Breast epithelium (tissue), 3 donors: ENCODE measurements around the gene ICAM2.

Source experiments
- POLR2AphosphoS5 ChIP-seq, 3 donors: sonication (generic); formaldehyde crosslinking; IDR thresholded peaks; one replicate each; pipeline ENCODE4 v1.6.1; 2017; ENCODE audit warnings: antibody characterized with exemption in 3 of 3
- TF ChIP-seq, protein P1 (sequence below), 3 donors: fragments of 450-650 bp; IDR thresholded peaks; one replicate each; pipeline ENCODE4 v1.5.1; 2016 to 2017; ENCODE audit warnings: antibody characterized with exemption in 3 of 3, mild to moderate bottlenecking in 3 of 3, moderate library complexity in 3 of 3

DNA sequence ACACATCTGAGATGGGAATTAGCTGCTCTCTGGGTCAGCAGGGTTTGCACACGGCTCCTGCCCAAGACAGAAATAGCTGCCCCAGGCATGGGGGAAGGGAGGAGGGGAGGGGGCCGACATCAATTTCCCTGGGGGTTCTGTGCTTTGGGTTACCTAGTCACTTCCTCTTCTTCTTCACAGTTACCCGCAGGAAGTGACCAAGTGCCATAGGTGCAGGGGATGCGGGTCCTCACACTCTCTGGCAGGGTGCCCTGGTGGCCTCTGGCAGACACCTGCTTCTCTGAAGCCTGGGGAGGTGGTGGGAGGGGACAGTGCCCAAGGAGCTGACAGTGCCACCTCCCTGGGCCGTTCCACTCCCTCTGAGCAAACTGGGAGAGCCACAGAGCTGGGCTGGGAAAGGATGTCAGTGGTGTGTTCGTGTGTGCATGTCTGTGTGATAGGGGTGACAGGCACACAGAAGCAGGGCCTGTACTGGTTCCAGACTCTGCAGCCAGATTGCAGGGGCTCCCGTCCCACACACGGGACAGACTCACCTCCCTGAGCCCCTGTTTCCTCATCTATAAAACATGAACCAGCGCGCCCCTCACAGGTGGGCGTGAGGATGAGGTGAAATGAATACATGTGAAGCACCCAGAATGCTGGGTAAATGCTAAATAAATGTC, 65.9 kb downstream of the ICAM2 start:
- TF ChIP-seq, protein P1, sequence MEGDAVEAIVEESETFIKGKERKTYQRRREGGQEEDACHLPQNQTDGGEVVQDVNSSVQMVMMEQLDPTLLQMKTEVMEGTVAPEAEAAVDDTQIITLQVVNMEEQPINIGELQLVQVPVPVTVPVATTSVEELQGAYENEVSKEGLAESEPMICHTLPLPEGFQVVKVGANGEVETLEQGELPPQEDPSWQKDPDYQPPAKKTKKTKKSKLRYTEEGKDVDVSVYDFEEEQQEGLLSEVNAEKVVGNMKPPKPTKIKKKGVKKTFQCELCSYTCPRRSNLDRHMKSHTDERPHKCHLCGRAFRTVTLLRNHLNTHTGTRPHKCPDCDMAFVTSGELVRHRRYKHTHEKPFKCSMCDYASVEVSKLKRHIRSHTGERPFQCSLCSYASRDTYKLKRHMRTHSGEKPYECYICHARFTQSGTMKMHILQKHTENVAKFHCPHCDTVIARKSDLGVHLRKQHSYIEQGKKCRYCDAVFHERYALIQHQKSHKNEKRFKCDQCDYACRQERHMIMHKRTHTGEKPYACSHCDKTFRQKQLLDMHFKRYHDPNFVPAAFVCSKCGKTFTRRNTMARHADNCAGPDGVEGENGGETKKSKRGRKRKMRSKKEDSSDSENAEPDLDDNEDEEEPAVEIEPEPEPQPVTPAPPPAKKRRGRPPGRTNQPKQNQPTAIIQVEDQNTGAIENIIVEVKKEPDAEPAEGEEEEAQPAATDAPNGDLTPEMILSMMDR (IDR thresholded peaks at IDR 0.05): no peak
- no peak for TF ChIP-seq POLR2AphosphoS5 (IDR thresholded peaks at IDR 0.05)
